GM15510 (cell line): Measurements from ENCODE around the gene HSF2.

ENCODE experiments used
- POLR2A ChIP-seq: IDR thresholded peaks from 3 replicates; pipeline ENCODE4 v1.6.1; 2011; ENCODE audit warnings: borderline replicate concordance; ENCODE audit not compliant: insufficient read length; ENCODE audit errors: extremely low read depth

HSF2 gene

DNA sequence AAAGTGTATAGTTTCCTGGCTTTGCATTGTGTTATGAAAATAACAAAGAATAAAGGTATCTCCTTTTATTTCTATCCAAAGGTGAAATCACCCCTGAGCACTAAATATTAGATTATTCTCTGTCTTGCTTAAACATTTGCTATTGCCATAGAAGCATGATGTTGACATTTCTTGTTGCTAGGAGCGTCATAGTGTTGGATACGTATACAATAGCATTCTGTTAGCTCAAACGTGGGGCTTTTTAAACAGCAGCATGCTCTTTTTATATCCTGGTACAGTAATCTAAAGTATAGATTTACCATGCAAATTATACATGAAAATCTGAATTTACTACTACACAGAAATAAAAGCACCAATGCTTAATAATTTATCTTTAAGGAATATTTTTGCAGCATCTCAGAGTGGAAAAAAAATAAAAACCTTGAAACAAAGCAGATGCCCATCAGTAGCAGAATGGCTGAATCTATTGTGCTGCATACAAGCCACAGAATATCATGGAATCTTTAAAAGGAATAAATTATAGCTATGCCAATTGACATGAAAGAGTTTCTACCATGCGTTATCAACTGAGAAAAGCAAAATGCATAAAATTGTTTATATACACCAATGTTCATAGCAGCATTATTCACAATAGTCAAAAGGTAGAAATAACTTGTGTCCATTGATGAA is 9.6 kb upstream of the HSF2 start:
- TF ChIP-seq POLR2A: no peak

- no peak for TF ChIP-seq POLR2A
Measured at GRCh38 chr6:122392564-122393350, 6.7 kb upstream of the HSF2 start.

- TF ChIP-seq POLR2A: no peak
Measured at GRCh38 chr6:122393351-122393896, 6.0 kb upstream of the HSF2 start.

DNA sequence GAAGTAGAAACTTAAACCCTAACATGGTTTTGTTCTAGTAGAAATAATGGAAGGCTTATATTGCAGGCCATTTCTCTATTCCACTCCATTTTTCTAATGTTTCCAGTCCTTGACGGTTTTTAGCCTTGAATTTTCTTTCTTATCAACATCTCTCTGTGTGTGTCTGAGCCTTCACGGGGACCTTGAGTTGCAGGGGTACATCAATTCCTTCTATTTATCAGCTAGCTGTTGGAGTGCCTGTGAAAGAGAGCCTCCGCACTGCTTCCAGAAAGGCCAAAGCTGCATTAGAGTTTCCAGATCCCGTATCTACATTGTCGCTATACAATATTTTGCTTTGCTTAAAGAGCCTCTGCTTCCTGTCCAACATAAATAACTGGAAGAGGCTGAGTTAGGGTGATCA is 5.4 kb upstream of the HSF2 start:
- no peak for TF ChIP-seq POLR2A

DNA sequence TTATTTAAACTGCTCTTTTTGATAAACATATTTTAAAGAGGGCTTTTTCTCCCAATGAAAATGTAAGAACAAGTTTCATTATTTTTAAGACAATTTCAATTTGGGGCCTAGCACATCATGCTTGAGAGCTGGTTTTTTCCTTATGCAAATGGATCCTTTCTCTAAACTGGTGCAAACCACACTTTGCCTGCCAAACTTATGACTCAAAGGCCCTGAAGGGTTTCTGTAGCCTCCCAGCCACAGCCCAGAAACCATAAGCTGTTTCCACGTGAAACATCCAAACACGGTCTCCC is 451 bp upstream of the HSF2 start:
- TF ChIP-seq POLR2A: no peak

DNA sequence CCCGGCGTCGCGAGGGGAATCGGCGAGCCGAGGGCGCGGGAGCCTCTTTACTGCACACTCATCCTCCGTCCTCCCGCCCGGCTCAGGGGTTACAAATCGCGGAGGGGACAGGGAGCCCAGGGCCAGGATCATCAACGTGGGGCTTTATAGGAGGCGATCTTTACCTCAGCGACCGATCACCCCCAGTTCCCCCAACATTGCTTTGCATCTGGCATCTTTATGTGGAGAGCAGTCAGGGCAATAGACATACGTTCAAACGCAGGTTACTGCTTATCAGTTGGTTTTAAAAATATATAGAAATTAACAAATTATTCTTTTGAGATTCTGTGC is 634 bp downstream of the HSF2 start:
- TF ChIP-seq POLR2A: no peak

DNA sequence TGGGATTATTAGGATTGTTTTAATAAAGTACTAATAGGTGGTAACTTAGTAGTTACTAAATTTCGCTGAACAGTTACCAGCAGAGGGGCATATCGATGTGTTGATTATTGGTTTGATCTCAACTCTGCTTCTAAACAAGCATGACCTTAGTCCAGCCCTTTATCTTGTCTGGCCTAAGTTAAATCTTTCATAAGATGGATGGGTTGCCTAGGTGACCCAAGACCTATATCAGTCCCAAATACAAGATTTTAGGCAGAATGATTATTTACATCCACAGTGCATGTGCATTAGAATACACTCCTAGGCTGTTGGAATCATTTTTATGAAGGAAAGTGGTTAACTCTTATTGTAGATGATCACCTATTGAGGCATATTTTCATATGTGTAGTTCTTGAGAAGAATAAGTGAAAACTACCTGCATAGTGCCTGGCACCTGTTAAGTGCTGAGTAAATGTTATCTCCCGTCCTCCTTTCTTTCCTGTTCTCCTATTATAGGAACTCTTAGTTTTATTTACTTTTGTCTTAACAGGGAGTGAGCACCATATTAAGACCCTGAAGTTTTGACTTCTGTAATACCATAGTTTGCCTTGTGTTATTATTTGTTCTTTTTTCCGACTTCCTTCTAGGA is 1.1 kb downstream of the HSF2 start:
- no peak for TF ChIP-seq POLR2A

DNA sequence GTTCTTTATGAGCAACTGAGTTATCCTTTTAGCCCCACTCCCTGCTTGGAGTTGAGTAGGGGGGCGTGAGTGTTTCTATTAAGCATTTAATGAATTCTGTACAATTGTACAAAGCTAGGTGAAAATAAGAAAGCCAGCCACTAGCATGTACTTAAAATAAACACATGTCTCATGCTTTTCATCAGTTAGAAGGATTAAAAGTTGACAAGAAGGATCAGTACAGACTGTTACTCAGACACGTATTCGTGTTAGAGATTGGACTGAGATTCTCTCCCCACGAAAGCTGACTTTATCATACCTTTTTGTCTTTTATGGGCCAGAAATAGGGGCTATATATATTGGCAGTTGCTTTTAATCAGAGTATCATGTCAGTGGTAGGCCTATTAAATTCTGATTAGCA is 1.7 kb downstream of the HSF2 start:
- no peak for TF ChIP-seq POLR2A

DNA sequence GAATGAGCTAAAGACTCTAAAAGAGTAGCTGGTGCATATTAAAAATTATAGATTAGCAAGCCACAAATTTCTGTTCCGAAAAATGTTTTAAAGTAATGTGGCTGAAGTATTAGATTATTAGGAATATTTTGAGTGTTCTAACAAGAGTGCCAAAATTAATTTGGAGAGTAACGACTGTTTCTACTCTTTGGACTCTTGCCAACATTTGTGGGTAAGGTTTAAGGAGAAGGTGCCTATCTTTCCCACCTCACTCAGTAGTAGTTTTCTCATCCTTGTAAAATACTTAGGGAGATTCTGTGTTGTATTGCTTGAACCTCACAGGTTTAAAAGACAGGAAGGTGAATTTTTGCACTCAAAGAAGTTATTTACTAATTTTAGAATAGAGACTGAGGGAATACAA is 5.0 kb downstream of the HSF2 start:
- TF ChIP-seq POLR2A: no peak

- TF ChIP-seq POLR2A: no peak
Measured at GRCh38 chr6:122405417-122405816, 6.0 kb downstream of the HSF2 start.

- no peak for TF ChIP-seq POLR2A
Measured at GRCh38 chr6:122406187-122406586, 6.7 kb downstream of the HSF2 start.

GRCh38 chr6:122407712-122408111 is 8.3 kb downstream of the HSF2 start:
- no peak for TF ChIP-seq POLR2A

DNA sequence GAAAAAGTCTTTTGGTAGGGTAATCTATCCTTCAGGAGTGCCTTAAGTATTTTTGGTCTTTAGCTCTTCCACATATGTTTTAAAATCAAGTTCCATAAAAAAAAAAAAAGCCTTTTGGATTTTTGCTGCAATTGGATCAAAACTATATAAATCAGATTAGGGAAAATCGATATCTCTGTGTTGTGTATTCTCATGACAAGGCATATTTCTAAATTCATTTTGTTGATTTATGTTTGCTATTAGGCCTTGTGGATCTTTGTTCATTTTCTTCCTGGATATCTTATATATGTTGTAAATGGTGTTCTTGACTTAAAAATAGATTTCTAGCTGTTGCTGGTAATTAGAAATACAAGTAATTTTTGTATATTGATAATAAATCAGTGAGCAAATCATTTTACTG is 8.8 kb downstream of the HSF2 start:
- TF ChIP-seq POLR2A: no peak

DNA sequence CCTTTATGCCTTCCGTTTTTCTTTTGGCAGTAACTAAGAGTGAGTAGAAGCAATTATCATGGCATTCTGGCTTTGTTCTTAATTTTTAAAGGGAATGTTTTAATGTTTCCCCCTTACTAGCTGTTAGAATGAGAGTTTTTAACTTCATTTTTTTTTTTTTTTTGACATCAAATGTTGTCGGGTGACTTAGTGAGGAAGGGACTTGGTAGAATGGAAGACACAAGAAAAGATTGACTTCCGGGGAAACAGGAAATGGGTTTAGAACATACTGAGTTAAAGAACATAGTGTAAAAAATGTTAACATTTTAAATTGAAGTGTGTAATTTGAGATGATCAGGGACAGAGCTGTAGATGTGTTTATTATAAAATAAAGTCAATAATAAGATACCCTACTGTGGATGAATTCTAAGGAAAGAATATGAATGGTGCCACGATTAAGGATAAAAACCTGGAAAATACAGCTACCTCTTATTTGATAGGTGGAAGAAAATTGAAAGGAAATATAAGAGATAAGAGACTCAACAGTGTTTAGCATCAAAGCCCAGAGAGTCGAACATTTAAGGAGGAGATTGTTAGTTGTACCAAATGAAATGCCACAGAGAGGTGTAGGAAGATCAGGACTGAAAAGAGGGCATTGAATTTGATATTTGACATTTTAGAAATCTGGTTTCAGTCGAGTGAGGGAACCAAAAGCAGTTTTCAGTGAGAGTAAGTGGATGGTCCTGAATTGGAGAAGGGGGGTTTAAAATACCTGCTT is 9.4 kb downstream of the HSF2 start:
- no peak for TF ChIP-seq POLR2A

DNA sequence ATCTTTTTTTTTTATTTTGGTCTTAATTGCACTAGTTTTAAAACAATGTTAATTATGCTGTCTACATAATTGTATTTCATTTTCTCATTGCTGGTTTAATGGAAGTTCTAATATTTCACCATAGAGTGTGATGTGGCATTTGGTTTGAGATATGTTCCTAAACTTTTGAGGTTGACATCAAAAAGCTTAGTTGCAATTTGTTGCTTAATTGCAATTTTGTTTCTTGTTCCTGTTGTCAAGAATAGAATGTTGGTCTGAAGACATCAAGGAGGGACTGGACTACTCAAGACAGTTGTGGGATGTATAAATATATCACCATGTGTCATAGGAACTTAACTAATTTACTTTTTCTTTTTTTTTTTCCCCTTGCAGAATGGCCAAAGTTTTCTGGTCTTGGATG is 12.5 kb downstream of the HSF2 start:
- no peak for TF ChIP-seq POLR2A
